ENCODE data around the gene NIM1K.

The NIM1K gene

GRCh38 chr5:43207601-43208000 is 15.6 kb downstream of the NIM1K start:
- no peaks in the 10 kb centered on the region for H3K4me1 ChIP-seq (ENCODE audit: low read length)
- no peaks in the 10 kb centered on the region for H3K36me3 ChIP-seq (replicated peaks; ENCODE audit: low read depth, low read length)
- no peak overlapping the region for H3K27ac ChIP-seq (ENCODE audit: low read length)
- H2AFZ ChIP-seq (ENCODE audit: low read depth, low read length) = no peak overlapping the region
- H4K20me1 ChIP-seq (ENCODE audit: insufficient read depth, low read length) = no peaks in the 10 kb centered on the region
- no peak overlapping the region for H3K4me2 ChIP-seq (ENCODE audit: low read length)
- H3K79me2 ChIP-seq (ENCODE audit: low read length) = no peaks in the 10 kb centered on the region
- TF ChIP-seq CTCF (IDR thresholded peaks at IDR 0.05; ENCODE audit: low read depth, low read length) (no peak), EZH2phosphoT487 (IDR thresholded peaks at IDR 0.05; ENCODE audit: low read depth) (no peak)
- no peaks in the 10 kb centered on the region for H3K27me3 ChIP-seq (ENCODE audit: low read depth, low read length)
- H3K4me3 ChIP-seq (ENCODE audit: low read length) = no peak overlapping the region
- H3K9me3 ChIP-seq (ENCODE audit: insufficient read depth, low read length) = no peaks in the 10 kb centered on the region
- no peak overlapping the region for H3K9ac ChIP-seq (ENCODE audit: low read length)

- no peaks in the 10 kb centered on the region for H3K4me1 ChIP-seq (ENCODE audit: low read length)
- no peak overlapping the region for H3K9ac ChIP-seq (ENCODE audit: low read length)
- H3K27ac ChIP-seq (ENCODE audit: low read length) = no peak overlapping the region
- no peaks in the 10 kb centered on the region for H3K27me3 ChIP-seq (ENCODE audit: low read depth, low read length)
- no peaks in the 10 kb centered on the region for H4K20me1 ChIP-seq (ENCODE audit: insufficient read depth, low read length)
- H3K36me3 ChIP-seq (replicated peaks; ENCODE audit: low read depth, low read length) = no peaks in the 10 kb centered on the region
- no peak overlapping the region for H2AFZ ChIP-seq (ENCODE audit: low read depth, low read length)
- H3K9me3 ChIP-seq (ENCODE audit: insufficient read depth, low read length) = no peaks in the 10 kb centered on the region
- no peaks in the 10 kb centered on the region for H3K79me2 ChIP-seq (ENCODE audit: low read length)
- H3K4me2 ChIP-seq (ENCODE audit: low read length) = no peak overlapping the region
- H3K4me3 ChIP-seq (ENCODE audit: low read length) = no peak overlapping the region
- TF ChIP-seq EZH2phosphoT487 (IDR thresholded peaks at IDR 0.05; ENCODE audit: low read depth) = no peak
- no peak for TF ChIP-seq CTCF (IDR thresholded peaks at IDR 0.05; ENCODE audit: low read depth, low read length)
Observed at GRCh38 chr5:43208658-43209057, 16.6 kb downstream of the NIM1K start.

- Histone ChIP-seq H3K27ac (ENCODE audit: low read length) (no peak overlapping the region), H3K4me2 (ENCODE audit: low read length) (no peak overlapping the region), H2AFZ (ENCODE audit: low read depth, low read length) (no peak overlapping the region), H3K79me2 (ENCODE audit: low read length) (no peaks in the 10 kb centered on the region), H3K9ac (ENCODE audit: low read length) (no peak overlapping the region), H3K36me3 (replicated peaks; ENCODE audit: low read depth, low read length) (no peaks in the 10 kb centered on the region), H4K20me1 (ENCODE audit: insufficient read depth, low read length) (no peaks in the 10 kb centered on the region), H3K4me3 (ENCODE audit: low read length) (no peak overlapping the region), H3K4me1 (ENCODE audit: low read length) (no peaks in the 10 kb centered on the region), H3K27me3 (ENCODE audit: low read depth, low read length) (no peaks in the 10 kb centered on the region), H3K9me3 (ENCODE audit: insufficient read depth, low read length) (no peaks in the 10 kb centered on the region)
- TF ChIP-seq CTCF (IDR thresholded peaks at IDR 0.05; ENCODE audit: low read depth, low read length) = no peak
Observed at GRCh38 chr5:43209060-43209459, 17.0 kb downstream of the NIM1K start.

- Histone ChIP-seq H3K4me3 (ENCODE audit: low read length) (no peak overlapping the region), H3K4me2 (ENCODE audit: low read length) (no peak overlapping the region), H3K9me3 (ENCODE audit: insufficient read depth, low read length) (no peaks in the 10 kb centered on the region), H4K20me1 (ENCODE audit: insufficient read depth, low read length) (no peaks in the 10 kb centered on the region), H3K9ac (ENCODE audit: low read length) (no peak overlapping the region), H2AFZ (ENCODE audit: low read depth, low read length) (no peak overlapping the region), H3K36me3 (replicated peaks; ENCODE audit: low read depth, low read length) (no peaks in the 10 kb centered on the region), H3K27me3 (ENCODE audit: low read depth, low read length) (no peaks in the 10 kb centered on the region), H3K4me1 (ENCODE audit: low read length) (no peaks in the 10 kb centered on the region), H3K79me2 (ENCODE audit: low read length) (no peaks in the 10 kb centered on the region), H3K27ac (ENCODE audit: low read length) (no peak overlapping the region)
- no peak for TF ChIP-seq CTCF (IDR thresholded peaks at IDR 0.05; ENCODE audit: low read depth, low read length)
Observed at GRCh38 chr5:43209833-43210232, 17.8 kb downstream of the NIM1K start.

Measured in OCI-LY3 (cell line).